ENCODE data around the gene ZNF254. TPM values are rescaled to one million over a fixed set of nuclear protein-coding genes. Genes with fewer than 3 reads are reported as not detected.

The ZNF254 gene
- total and polyA plus RNA-seq, 9 of the 15 experiments (the other 6 are each of a cell fraction or from before 2014, with no cell fraction given): 10.7 to 22.1 (median 14.2) TPM

- peak; percentile 97 for TF ChIP-seq REST (IDR thresholded peaks at IDR 0.05; ENCODE audit: borderline replicate concordance)
- no peak for TF ChIP-seq REST (CRISPR knock-in tag; IDR thresholded peaks at IDR 0.05; ENCODE audit: low read depth)
- peak; percentile 48; the same call in 1 of the 2 replicates for TF ChIP-seq CTBP1 (IDR thresholded peaks at IDR 0.05; ENCODE audit: borderline replicate concordance)
- TF ChIP-seq ZBTB40 (IDR thresholded peaks at IDR 0.05): no peak
- TF ChIP-seq ZBTB40 (CRISPR knock-in tag; IDR thresholded peaks at IDR 0.05): no peak
- 0 out of 2 replicates have a peak, but pooled peaks have one; percentile 9 for TF ChIP-seq ZKSCAN1 (IDR thresholded peaks at IDR 0.05; ENCODE audit: low read depth, low read length)
- TF ChIP-seq ZNF282 (CRISPR knock-in tag; IDR thresholded peaks at IDR 0.05): no peak
- TF ChIP-seq ZFPM2 (CRISPR knock-in tag; IDR thresholded peaks at IDR 0.05): no peak
- no peak for TF ChIP-seq USF1 (CRISPR knock-in tag; IDR thresholded peaks at IDR 0.05)
- no peak for TF ChIP-seq ZNF75A (CRISPR knock-in tag; IDR thresholded peaks at IDR 0.05)
- TF ChIP-seq ZNF184 (CRISPR knock-in tag; IDR thresholded peaks at IDR 0.05): no peak
These were observed at the start of gene ZNF254 (continued) for GRCh38 chr19:24086974-24087595.

Measured in K562 (cell line).